G401.6 (cell line): ENCODE data around the gene TRIO.

ENCODE experiments used
- FAIRE-seq: peaks from 2 replicates; lab custom pipeline; 2012; peaks lifted over from hg19 to GRCh38; lab: Jason Lieb, UNC

TRIO gene

DNA sequence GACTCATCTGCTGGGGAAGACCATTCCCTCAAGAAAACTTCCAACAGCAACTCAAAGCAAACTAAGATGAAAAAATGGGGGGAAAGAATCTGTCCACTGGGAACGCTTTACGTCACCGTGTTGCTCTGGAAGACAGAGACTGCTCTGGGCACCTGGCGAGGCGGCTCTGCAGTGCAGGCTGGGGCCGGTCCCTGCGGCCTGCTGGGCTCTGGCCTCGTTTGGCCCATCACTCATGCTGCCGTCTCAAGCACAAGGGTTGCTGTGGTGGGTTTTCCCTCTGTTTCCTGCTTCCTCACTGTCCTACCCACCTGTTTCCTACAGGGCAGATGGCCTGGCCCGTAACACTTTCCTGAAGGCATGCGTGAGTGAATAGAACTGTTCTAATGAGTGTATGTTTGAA, 345.6 kb downstream of the TRIO start:
- FAIRE-seq: no peak

GRCh38 chr5:14489643-14490042, 346.5 kb downstream of the TRIO start:
- FAIRE-seq: no peak

GRCh38 chr5:14490309-14490711, 347.2 kb downstream of the TRIO start:
- no peak for FAIRE-seq

GRCh38 chr5:14491015-14491915, 348.1 kb downstream of the TRIO start:
- no peak for FAIRE-seq

DNA sequence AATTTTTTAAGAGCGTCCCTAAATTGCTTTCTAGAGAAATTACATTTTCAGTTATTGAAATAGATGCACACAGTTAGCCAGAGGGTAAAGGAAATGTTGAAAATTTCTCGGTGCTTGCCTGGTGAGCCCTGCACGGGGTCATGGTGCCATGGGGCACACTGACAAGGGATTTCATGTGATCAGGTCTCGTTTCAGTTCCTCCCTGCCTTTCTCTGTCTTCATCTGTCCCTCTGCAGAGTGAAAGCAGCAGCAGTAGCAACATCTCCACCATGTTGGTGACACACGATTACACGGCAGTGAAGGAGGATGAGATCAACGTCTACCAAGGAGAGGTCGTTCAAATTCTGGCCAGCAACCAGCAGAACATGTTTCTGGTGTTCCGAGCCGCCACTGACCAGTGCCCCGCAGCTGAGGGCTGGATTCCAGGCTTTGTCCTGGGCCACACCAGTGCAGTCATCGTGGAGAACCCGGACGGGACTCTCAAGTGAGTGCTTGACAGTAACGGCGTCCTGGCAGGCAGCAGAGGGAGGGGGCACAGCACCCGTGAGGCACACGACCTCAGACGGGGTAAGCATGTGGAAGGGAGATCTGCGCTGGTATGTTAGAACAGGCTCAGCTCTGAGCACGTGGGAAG, 349.3 kb downstream of the TRIO start:
- no peak for FAIRE-seq

DNA sequence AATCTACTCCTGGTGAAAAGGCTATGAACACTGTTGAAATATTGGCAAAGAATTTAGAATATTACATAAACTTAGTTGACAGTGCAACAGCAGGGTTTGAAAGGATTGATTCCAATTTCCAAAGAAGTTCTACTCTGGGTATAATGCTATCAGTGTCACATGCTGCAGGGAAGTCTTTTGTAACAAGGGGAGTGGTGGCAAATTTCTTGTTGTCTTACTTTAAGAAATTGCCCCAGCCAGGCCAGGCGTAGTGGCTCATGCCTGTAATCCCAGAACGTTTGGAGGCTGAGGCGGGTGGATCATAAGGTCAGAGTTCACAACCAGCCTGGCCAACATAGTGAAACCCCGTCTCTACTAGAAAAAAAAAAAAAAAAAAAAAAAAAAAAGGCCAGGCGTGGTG, 352.2 kb downstream of the TRIO start:
- FAIRE-seq: no peak

DNA sequence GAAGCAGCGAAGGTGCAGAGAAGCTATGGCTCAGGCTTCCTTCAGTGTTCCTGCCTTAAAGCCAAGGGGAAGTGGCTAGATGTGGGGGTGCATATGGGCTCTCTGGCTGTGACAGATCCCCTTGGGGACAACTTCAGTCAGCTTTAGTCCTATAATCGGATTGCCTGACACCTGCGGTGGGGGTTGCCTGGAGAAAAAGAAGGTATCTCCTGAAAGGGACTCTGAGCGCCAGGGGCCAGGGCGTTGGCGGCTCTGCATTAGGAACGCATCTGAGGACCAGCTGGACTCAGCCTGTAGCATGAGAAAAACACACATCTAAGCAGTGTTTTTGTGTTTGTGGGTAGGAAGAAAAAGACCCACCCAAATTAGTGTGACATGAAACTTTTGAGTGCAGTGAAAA, 354.2 kb downstream of the TRIO start:
- FAIRE-seq: no peak

- FAIRE-seq: no peak
Measured at GRCh38 chr5:14501353-14502293, 358.5 kb downstream of the TRIO start.

DNA sequence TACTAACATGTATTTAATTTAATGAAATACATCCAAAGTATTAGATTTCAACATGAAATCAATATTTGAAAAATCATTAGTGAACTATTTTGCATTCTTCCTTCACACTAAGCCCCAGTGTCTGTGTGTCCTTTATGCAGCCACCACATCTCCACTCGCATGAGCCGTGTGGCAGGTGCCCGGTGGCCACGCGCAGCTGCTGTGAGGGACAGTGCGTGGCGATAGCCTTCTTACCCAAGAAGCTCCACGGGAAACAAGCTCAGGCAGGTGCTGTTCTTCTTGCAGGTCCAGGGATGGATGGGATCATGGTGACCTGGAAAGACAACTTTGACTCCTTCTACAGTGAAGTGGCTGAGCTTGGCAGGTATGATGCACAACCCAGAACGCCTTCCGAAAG, 359.1 kb downstream of the TRIO start:
- FAIRE-seq: no peak

- no peak for FAIRE-seq
Measured at GRCh38 chr5:14503017-14503680, 360.0 kb downstream of the TRIO start.

- FAIRE-seq: no peak
Measured at GRCh38 chr5:14503681-14504331, 360.7 kb downstream of the TRIO start.

GRCh38 chr5:14504332-14504727, 361.2 kb downstream of the TRIO start:
- no peak for FAIRE-seq

GRCh38 chr5:14504816-14505215, 361.7 kb downstream of the TRIO start:
- FAIRE-seq: no peak

GRCh38 chr5:14505310-14506139, 362.4 kb downstream of the TRIO start:
- FAIRE-seq: no peak

GRCh38 chr5:14506140-14506538, 363.0 kb downstream of the TRIO start:
- FAIRE-seq: no peak

DNA sequence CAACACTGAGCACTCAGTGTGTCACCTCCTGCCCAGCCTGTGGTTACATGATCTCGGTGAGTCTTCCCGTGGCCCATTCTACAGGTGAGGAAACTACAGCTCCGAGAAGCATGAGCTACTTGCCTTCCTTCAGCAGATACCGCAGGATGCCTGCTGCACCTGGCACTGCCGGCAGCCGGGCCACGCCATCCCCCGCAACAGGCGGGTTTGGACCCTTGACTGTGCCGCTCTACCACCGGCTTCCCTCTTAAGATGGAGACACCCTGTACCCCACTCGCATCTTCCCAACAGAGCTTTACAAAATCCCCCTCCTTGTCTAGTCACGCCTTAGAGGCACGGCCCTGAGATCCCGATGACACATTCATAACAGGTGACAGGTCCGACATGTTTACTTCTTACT, 363.5 kb downstream of the TRIO start:
- FAIRE-seq: no peak

GRCh38 chr5:14507156-14507941, 364.2 kb downstream of the TRIO start:
- no peak for FAIRE-seq

DNA sequence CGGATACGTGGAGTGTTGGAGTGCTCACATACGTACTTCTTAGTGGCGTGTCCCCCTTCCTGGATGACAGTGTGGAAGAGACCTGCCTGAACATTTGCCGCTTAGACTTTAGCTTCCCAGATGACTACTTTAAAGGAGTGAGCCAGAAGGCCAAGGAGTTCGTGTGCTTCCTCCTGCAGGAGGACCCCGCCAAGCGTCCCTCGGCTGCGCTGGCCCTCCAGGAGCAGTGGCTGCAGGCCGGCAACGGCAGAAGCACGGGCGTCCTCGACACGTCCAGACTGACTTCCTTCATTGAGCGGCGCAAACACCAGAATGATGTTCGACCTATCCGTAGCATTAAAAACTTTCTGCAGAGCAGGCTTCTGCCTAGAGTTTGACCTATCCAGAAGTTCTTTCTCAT, 364.9 kb downstream of the TRIO start:
- no peak for FAIRE-seq

DNA sequence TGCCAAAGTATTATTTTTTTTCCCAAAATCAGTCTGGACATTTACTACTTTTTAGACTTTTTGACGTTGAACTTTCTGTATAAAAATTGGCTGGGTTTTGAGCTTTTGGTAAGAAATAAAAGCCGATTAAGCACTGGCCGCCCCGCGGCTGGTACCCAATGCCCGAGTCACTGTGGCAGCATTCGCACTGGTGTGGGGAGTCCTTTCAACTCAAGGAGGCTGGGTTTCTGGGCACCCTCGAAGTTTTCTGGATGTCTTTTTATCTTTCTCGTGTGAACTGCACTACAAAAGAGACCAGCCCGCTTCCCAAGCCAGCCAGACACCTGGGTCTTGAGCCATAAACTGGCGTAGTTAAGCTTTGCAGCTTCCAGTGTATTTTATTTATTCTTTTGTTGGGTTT, 366.4 kb downstream of the TRIO start:
- no peak for FAIRE-seq
